ENCODE data around the gene SYTL2.

DNA sequence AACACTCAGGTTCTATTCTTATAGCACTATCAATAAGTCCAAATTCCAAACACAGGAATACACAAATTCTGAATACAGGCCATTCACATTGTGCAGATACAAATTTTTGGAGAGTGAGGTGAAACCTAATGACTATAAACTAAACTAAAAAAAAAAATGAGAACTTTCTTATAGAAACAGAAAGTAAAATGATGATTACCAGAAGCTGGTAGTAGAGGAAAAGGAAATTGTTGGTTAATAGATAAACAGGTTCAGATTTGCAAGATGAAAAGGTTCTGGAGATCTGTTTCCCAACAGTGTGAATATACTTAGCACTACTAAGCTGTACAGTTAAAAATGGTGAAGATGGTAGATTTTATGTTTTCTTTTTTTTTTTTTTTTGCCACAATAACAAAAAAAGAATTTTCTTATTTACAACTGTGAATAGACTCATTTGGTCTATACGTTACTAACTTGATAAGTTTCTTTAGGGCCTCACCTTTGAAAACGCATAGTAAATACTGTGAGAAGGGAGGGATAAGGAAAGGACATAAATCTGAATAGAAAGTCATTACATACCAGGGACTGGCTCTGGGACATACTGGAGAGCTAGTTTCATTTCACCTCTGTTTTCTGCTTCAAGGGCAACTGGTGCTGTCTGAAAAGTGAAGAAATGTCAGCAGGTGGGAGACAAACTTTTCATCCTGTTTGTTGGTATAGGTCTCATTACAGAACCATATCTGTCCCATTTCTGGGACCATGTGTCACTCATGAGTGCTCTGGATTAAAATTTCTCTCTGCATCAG, 110.8 kb downstream of the SYTL2 start:
- TF ChIP-seq EZH2 (IDR thresholded peaks at IDR 0.05) (no peak), POLR2AphosphoS5 (IDR thresholded peaks at IDR 0.05; ENCODE audit: borderline replicate concordance, low read depth, low read length) (no peak)
